Tibial nerve (tissue), 3 donors: ENCODE measurements around the gene ARMC9.

Experiments used
- CTCF ChIP-seq, 5 experiments: fragments of 200-600 bp in 3 of 5; fragments of 450-650 bp in 2 of 5; sonication (generic) in 3 of 5; IDR thresholded peaks; one replicate each; pipeline ENCODE4 v1.5.1; 2016 to 2019; ENCODE audit warnings: antibody characterized with exemption in 5 of 5, mild to moderate bottlenecking in 3 of 5, moderate library complexity in 2 of 5
- POLR2A ChIP-seq, 2 donors: fragments of 450-650 bp; IDR thresholded peaks; one replicate each; pipeline ENCODE4 v1.6.1; 2017; ENCODE audit warnings: antibody characterized with exemption in 2 of 2, mild to moderate bottlenecking in 2 of 2, moderate library complexity in 2 of 2

- no peak for TF ChIP-seq POLR2A (IDR thresholded peaks at IDR 0.05)
- TF ChIP-seq CTCF (IDR thresholded peaks at IDR 0.05): no peak
These were observed 189.7 kb downstream of the ARMC9 start for GRCh38 chr2:231387904-231388724.
